HG03103 (cell line): ENCODE data around the gene TMEM151B.

Experiments used
- ATAC-seq: cut with Tn5 transposase; IDR thresholded peaks from one replicate; pipeline ENCODE4 v1.9.1; 2021; ENCODE audit warnings: low read depth; ENCODE audit not compliant: unreplicated experiment

Gene TMEM151B

GRCh38 chr6:44276667-44277640 is 6.7 kb downstream of the TMEM151B start:
- no peak for ATAC-seq

- ATAC-seq = no peak
Observed at GRCh38 chr6:44277763-44278162, 7.5 kb downstream of the TMEM151B start.

GRCh38 chr6:44278315-44278714 is 8.1 kb downstream of the TMEM151B start:
- no peak for ATAC-seq

GRCh38 chr6:44278774-44279697 is 8.8 kb downstream of the TMEM151B start:
- ATAC-seq = no peak

DNA sequence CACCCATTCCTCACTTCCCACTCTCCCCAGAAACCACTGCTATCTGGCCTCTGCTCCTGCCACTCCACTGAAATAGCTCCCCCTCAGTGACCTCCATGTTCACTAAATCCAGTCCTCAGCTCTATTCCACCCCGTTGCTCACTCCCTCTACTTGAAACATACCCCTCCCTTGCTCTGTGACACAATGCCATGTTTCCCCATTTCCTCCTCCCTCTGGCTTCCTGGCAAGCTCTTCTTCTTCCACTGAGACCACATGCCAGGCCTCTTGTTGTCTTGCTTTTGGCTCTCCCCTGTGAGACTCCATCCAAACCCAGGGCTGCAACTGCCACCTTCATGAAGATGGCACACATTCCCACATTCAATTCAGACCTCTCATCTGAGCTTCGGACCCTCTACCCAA is 13.9 kb downstream of the TMEM151B start:
- ATAC-seq = no peak

- no peak for ATAC-seq
Observed at GRCh38 chr6:44284867-44285266, 14.6 kb downstream of the TMEM151B start.

DNA sequence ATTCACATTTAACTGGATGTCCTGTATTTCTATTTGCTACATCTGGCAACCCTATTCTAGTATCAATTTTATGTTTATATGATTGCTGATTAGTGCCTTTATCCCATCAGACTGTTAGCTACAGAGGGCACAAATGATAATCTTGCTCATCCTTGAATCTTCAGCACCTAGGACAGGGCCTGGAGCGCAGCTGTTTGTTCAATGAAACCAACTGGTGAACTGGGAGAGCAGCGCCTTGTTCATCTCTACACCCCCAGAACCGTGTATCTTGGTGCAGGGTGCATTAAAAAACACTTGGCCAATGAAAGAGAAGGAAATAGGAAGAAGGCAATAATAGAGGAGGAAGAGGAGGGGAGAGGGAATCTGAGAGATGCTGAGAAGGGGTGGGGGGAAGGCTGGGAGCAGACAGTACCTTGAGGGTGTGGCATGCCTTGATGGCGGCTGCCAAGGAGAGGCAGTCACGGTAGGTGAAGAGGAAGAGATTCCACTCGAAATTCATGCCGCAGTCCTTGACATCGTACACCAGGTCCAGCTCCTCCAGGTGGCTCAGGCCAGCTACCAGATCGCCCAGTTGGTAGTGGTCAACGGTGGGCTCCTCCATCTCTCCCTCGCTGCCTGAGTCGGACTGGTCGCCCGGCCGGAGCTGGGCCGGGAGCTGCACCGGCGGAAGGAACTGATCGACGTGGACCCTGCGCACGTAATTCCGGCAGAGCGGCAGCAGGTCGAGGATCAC is 15.5 kb downstream of the TMEM151B start:
- ATAC-seq = no peak

GRCh38 chr6:44286285-44286565 is 16.0 kb downstream of the TMEM151B start:
- no peak for ATAC-seq

GRCh38 chr6:44286747-44287146 is 16.5 kb downstream of the TMEM151B start:
- ATAC-seq = no peak

- no peak for ATAC-seq
Observed at GRCh38 chr6:44289726-44290260, 19.5 kb downstream of the TMEM151B start.

- no peak for ATAC-seq
Observed at GRCh38 chr6:44291841-44292240, 21.6 kb downstream of the TMEM151B start.

GRCh38 chr6:44292661-44293365 is 22.6 kb downstream of the TMEM151B start:
- ATAC-seq = no peak

DNA sequence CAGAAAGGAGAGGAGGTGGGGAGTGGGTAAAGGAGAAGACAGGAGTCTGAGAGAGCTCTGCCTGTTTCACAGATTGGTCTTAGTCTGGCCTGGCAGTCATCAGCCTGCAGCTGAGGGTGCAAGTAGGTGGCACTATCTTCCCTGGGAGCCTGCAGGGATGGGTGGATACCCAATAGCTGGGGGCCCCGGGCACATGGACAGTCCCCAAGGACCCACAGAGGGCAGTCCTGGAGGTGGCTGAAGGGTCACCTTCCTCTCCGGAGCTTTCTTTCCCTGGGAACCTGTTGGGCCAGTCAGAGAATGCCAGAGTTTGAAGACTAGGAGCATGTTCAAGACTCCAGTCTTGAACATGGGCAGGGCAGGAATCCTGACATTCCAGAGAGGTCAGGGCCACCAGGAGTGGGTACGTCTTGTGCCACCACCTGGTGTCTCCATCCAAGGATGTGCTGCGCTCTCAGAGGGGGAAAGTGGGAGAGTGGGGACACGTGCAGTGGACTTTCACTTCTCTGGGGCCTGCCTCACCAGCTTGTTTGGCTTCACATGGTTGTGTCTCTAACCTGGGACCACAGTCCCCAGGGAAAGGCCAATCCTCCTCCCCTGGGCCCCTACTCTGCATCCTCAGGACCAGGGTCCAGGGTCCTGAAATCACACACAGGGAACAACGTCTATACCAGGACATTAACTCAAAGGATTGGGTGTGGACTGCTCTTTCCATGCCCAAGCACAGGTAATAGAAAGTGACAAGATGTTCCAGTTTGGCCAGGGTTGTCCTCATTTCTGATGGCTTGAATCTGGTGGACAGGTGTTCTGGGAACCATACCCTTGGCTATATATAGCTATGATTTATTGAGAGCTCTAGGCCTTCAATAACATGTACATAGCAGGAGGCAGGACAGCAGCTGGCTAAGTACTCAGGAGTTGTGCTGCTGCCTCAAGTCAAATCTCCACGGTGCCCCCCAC is 24.9 kb downstream of the TMEM151B start:
- ATAC-seq = no peak

DNA sequence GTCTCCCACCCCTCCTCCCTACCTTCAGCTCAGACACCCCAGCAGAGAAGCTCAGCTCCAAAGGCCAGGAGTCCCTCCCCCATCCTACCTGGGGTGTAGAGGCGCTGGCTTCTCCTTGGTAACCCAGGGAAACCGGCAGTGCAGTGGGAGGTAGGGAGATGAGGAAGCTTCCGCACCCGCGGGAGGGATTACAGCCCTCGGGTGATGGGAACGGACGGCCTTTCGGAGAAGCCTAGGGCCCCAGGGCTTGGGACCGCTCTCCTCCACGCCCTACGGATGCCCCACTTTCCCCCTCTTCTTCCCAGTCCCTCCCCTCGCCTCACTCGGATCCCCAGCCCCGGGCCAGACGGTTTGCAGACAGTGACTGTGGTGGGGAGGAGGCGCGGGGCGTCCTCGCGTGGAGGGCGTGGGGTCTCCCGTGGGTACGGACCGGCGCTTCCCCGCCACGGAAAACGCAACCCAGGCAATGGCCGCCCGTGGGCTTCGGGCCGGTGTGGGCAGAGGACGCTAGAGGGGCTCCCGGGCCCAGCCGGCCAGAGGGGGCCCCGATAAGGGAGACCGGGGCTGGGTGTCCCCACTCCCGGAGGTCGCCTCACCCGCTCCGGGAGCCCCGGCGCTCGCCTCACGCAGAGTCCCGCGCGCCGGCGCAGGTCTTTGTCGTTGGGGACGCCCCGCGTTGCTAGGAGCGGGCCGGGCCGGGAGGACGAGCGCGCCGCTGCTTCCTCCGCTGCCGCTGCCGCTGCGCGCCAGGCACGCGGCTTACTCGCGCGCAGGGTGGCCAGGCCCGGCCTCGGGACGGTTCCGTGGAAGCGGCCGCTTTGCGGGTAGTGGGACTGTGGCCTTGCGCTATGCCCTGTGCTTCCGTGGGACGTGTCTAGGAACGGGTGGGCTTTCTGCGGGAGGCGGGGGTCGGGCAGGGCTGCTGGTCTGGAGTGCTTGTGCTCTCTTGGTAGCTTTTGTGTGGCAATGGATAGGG is 27.1 kb downstream of the TMEM151B start:
- ATAC-seq = no peak

GRCh38 chr6:44298055-44298803 is 28.0 kb downstream of the TMEM151B start:
- ATAC-seq = no peak

DNA sequence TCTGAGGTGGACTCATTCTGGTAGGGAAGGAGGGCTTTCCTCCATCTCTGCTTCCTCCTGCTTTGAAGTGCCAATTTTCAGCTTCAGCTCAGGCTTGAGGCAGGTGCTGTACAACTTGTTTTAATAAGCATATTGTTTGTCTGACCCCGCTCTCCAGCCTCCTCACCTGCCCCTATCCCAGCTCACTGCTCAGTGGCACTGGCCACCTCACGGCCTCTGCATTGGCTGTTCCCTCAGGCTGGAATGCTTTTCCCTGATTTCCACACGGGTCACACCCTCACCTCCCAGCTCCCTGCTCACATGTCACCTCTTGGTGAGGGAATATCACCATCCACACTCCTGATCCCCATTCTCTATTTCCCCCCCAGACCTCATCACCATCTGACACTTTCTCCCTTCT is 28.6 kb downstream of the TMEM151B start:
- no peak for ATAC-seq

GRCh38 chr6:44300292-44300823 is 30.1 kb downstream of the TMEM151B start:
- no peak for ATAC-seq
